H1 (cell line): ENCODE measurements around the gene SLC44A1. TPM values are rescaled to one million over a fixed set of nuclear protein-coding genes. Genes with fewer than 3 reads are reported as not detected.

Source experiments
- CTCF ChIA-PET: fragments of 300-600 bp; sonication (Branson Sonifier 250); formaldehyde crosslinking; loops from one replicate; lab custom pipeline; 2021; ENCODE audit not compliant: partially characterized antibody; lab: Charles Lee
- POLR2A ChIA-PET: fragments of 300-600 bp; sonication (Branson Sonifier 250); formaldehyde crosslinking; loops from one replicate; lab custom pipeline; 2021; ENCODE audit warnings: inconsistent platforms; ENCODE audit not compliant: partially characterized antibody; lab: Charles Lee
- DNase-seq, 2 experiments: peaks; one replicate each; pipeline versions ENCODE4 v3.0.0 to v3.0.0-alpha.2; 2010 to 2022; ENCODE audit warnings: low spot score in 2 of 2, low read depth in 1 of 2, mixed read lengths in 1 of 2
- FAIRE-seq: peaks from 2 replicates; lab custom pipeline; 2011; peaks lifted over from hg19 to GRCh38; lab: Jason Lieb, UNC
- H2AFZ ChIP-seq: 2 replicates; pipeline ENCODE4 v1.8.1; 2012; ENCODE audit warnings: low read length, inconsistent platforms
- H2AK5ac ChIP-seq: 2 replicates; pipeline ENCODE4 v1.6.1; 2013; ENCODE audit warnings: low read depth, low read length
- H2BK120ac ChIP-seq: replicated peaks from 2 replicates; pipeline ENCODE3; 2013; ENCODE audit warnings: low read depth, low read length, inconsistent platforms
- H2BK12ac ChIP-seq: 2 replicates; pipeline ENCODE4 v1.6.1; 2013; ENCODE audit warnings: low read depth, low read length
- H2BK15ac ChIP-seq: 2 replicates; pipeline ENCODE4 v1.6.1; 2013; ENCODE audit warnings: low read length
- H2BK20ac ChIP-seq: 2 replicates; pipeline ENCODE4 v1.6.1; 2013; ENCODE audit warnings: low read length
- H2BK5ac ChIP-seq: 2 replicates; pipeline ENCODE4 v1.6.1; 2013; ENCODE audit warnings: low read depth, low read length
- H3K14ac ChIP-seq: 2 replicates; pipeline ENCODE4 v1.6.1; 2013; ENCODE audit warnings: inconsistent platforms; ENCODE audit not compliant: insufficient read length
- H3K18ac ChIP-seq: 2 replicates; pipeline ENCODE4 v1.6.1; 2013; ENCODE audit warnings: low read length; ENCODE audit errors: extremely low read depth
- H3K23ac ChIP-seq: 2 replicates; pipeline ENCODE4 v1.6.1; 2013; ENCODE audit warnings: inconsistent platforms; ENCODE audit not compliant: insufficient read length
- H3K23me2 ChIP-seq: 2 replicates; pipeline ENCODE4 v1.6.1; 2013; ENCODE audit warnings: low read depth, low read length
- H3K27ac ChIP-seq: 2 replicates; pipeline ENCODE4 v1.6.1; 2011; ENCODE audit warnings: low read depth, low read length, inconsistent platforms
- H3K27me3 ChIP-seq, 4 experiments: replicated peaks in 1 of 4; 1 replicate in 1 of 4; 2 replicates in 3 of 4; pipeline versions ENCODE4 v1.6.1 to v1.8.1; 2011 to 2013; ENCODE audit warnings: low read length in 3 of 4, mild to moderate bottlenecking in 3 of 4, inconsistent platforms in 2 of 4, mixed read lengths in 2 of 4, moderate library complexity in 1 of 4; ENCODE audit not compliant: control insufficient read depth in 3 of 4, insufficient read depth in 3 of 4; ENCODE audit errors: extremely low read depth in 1 of 4
- H3K36me3 ChIP-seq, 4 experiments: 2 replicates each; pipeline versions ENCODE4 v1.6.1 to v1.8.1; 2011 to 2013; ENCODE audit warnings: mild to moderate bottlenecking in 4 of 4, low read length in 3 of 4, moderate library complexity in 2 of 4, control low read depth in 1 of 4, inconsistent platforms in 1 of 4; ENCODE audit not compliant: insufficient read depth in 4 of 4, control insufficient read depth in 2 of 4
- H3K4ac ChIP-seq: replicated peaks from 2 replicates; pipeline ENCODE3; 2013; ENCODE audit warnings: low read length, low read depth, mixed read lengths, inconsistent platforms; ENCODE audit not compliant: insufficient read length
- H3K4me1 ChIP-seq, 4 experiments: replicated peaks in 1 of 4; 1 replicate in 1 of 4; 2 replicates in 3 of 4; pipeline versions ENCODE4 v1.6.1 to v1.8.1; 2011 to 2013; ENCODE audit warnings: low read length in 3 of 4, inconsistent platforms in 2 of 4, mixed read lengths in 1 of 4; ENCODE audit not compliant: insufficient read depth in 4 of 4, control insufficient read depth in 3 of 4
- H3K4me2 ChIP-seq, 2 experiments: 2 replicates each; pipeline versions ENCODE4 v1.6.1 to v1.8.1; 2011 to 2013; ENCODE audit warnings: low read depth in 2 of 2, low read length in 2 of 2, control low read depth in 1 of 2, inconsistent platforms in 1 of 2, mild to moderate bottlenecking in 1 of 2; ENCODE audit not compliant: insufficient read depth in 1 of 2
- H3K4me3 ChIP-seq, 4 experiments: fragments of 200-600, 300-600 bp in 1 of 4; sonication (generic), shearing (Covaris generic), sonication (Bioruptor Twin) in 1 of 4; 2 replicates each; pipeline versions ENCODE4 v1.5.1 to v1.8.1; 2011 to 2016; ENCODE audit warnings: low read length in 4 of 4, low read depth in 3 of 4, control low read depth in 2 of 4, inconsistent platforms in 2 of 4, mild to moderate bottlenecking in 2 of 4, mixed read lengths in 1 of 4, moderate library complexity in 1 of 4; ENCODE audit not compliant: insufficient read depth in 2 of 4; ENCODE audit errors: extremely low read depth in 1 of 4
- H3K56ac ChIP-seq: replicated peaks from 2 replicates; pipeline ENCODE3; 2013; ENCODE audit warnings: low read depth, mild to moderate bottlenecking, mixed read lengths, low read length, inconsistent platforms; ENCODE audit not compliant: insufficient read length
- H3K79me1 ChIP-seq: 2 replicates; pipeline ENCODE4 v1.6.1; 2013; ENCODE audit warnings: low read depth, low read length, control low read depth
- H3K79me2 ChIP-seq, 2 experiments: 2 replicates each; pipeline versions ENCODE4 v1.6.1 to v1.8.1; 2012 to 2013; ENCODE audit warnings: low read length in 2 of 2, mild to moderate bottlenecking in 2 of 2, inconsistent platforms in 1 of 2; ENCODE audit not compliant: insufficient read depth in 2 of 2, control insufficient read depth in 1 of 2
- H3K9ac ChIP-seq, 4 experiments: replicated peaks in 1 of 4; 1 replicate in 1 of 4; 2 replicates in 3 of 4; pipeline versions ENCODE4 v1.6.1 to v1.8.1; 2011 to 2013; ENCODE audit warnings: low read depth in 3 of 4, low read length in 3 of 4, control low read depth in 2 of 4, mild to moderate bottlenecking in 2 of 4, moderate library complexity in 2 of 4, inconsistent platforms in 1 of 4; ENCODE audit errors: extremely low read depth in 1 of 4
- H3K9me3 ChIP-seq, 2 experiments: 2 replicates each; pipeline versions ENCODE4 v1.6.1 to v1.8.1; 2012 to 2013; ENCODE audit warnings: mild to moderate bottlenecking in 2 of 2, moderate library complexity in 2 of 2, control low read depth in 1 of 2, inconsistent platforms in 1 of 2, low read depth in 1 of 2, low read length in 1 of 2, mixed read lengths in 1 of 2; ENCODE audit not compliant: insufficient read depth in 2 of 2
- H4K20me1 ChIP-seq, 2 experiments: replicated peaks in 1 of 2; 2 replicates each; pipeline versions ENCODE3 to v1.8.1; 2011 to 2013; ENCODE audit warnings: inconsistent platforms in 2 of 2, low read length in 2 of 2, mild to moderate bottlenecking in 1 of 2; ENCODE audit not compliant: insufficient read depth in 2 of 2, control insufficient read depth in 1 of 2
- H4K5ac ChIP-seq: 2 replicates; pipeline ENCODE4 v1.6.1; 2013; ENCODE audit warnings: low read length, low read depth, mixed read lengths, inconsistent platforms; ENCODE audit not compliant: insufficient read length
- H4K8ac ChIP-seq: 2 replicates; pipeline ENCODE4 v1.8.0; 2013; ENCODE audit warnings: mild to moderate bottlenecking, moderate library complexity, low read length, inconsistent platforms; ENCODE audit not compliant: insufficient read depth; ENCODE audit errors: extremely low read depth
- H4K91ac ChIP-seq: replicated peaks from 2 replicates; pipeline ENCODE3; 2013; ENCODE audit warnings: low read length, mixed read lengths, inconsistent platforms; ENCODE audit not compliant: insufficient read length
- CHD1 ChIP-seq: IDR thresholded peaks from 2 replicates; pipeline ENCODE4 v1.6.1; 2012; ENCODE audit warnings: low read depth, low read length, improper control_type of control experiment
- SIX5 ChIP-seq: IDR thresholded peaks from 2 replicates; pipeline ENCODE4 v1.6.1; 2011; ENCODE audit warnings: mild to moderate bottlenecking, low read depth, low read length
- SP1 ChIP-seq: IDR thresholded peaks from 2 replicates; pipeline ENCODE4 v1.6.1; 2011; ENCODE audit warnings: low read depth, low read length
- SUZ12 ChIP-seq: fragments of 200-600 bp; sonication (generic); IDR thresholded peaks from 2 replicates; pipeline ENCODE4 v1.6.1; 2012; ENCODE audit warnings: mild to moderate bottlenecking, inconsistent platforms, low read length, moderate library complexity, mixed read lengths
- WGBS, 2 experiments: shearing (Covaris generic) in 1 of 2; methylation state at CpG; one replicate each; pipeline versions ENCODE4 v1.1.6 to v1.1.7; 2013 to 2015; ENCODE audit warnings: low lambda C conversion rate in 2 of 2, mixed read lengths in 2 of 2, inconsistent platforms in 1 of 2, low coverage in 1 of 2, missing lambda C conversion rate in 1 of 2; ENCODE audit not compliant: insufficient replicate concordance in 2 of 2, insufficient coverage in 1 of 2, insufficient read length in 1 of 2; ENCODE audit errors: extremely low coverage in 1 of 2, missing lambda C conversion rate in 1 of 2; 5-methylcytosine and 5-hydroxymethylcytosine counted together
- polyA plus RNA-seq, 7 experiments: library from polyadenylated mRNA; depleted of rRNA in 3 of 7; stranded (reverse) in 5 of 7; unstranded in 2 of 7; fragments of >200 nt in 5 of 7; fragments of 200-250 nt in 2 of 7; gene quantifications; 1 replicate in 5 of 7; 2 replicates in 1 of 7; 4 replicates in 1 of 7; pipeline versions ENCODE4 v1.2.1 to v1.2.3, GENCODE V29; 2011 to 2013; ENCODE audit warnings: missing spikeins in 2 of 7, mixed read lengths in 2 of 7
- total RNA-seq: library from RNA; stranded (reverse); fragmentation: NEBNext Ultra II Directional; extraction: Animal tissue kit (Norgen Biotek cat#: 25700); gene quantifications from 2 replicates; pipeline ENCODE4 v1.2.1, GENCODE V29; 2021

SLC44A1 gene
- total and polyA plus RNA-seq, 2 of the 8 experiments (the other 6 are each of a cell fraction or from before 2014, with no cell fraction given): 30.5 to 71.2 TPM

DNA sequence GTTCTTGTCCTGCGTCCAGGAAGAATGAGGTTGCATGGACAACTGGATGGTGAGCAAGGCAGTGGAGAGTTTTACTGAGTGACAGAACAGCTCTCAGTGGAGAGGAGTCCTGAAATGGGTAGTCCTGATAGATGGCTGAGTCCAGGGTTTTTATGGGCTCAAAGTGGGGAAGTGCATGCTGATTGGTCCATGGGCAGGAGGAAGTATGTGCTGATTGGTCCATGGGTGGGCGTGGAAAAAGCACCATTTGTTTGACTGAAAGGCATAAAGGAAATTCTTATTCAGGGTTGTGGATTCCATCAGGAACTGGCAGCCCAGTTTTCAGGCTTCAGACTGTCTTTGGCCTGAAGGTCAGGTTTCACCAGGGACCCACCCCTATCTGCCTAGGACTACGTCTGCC, 214.0 kb downstream of the SLC44A1 start:
- Histone ChIP-seq H2BK20ac (0 out of 2 replicates have a peak overlapping the region, but pooled peaks have one; percentile 9), H3K4me2 (peak overlapping the region in 1 of 2 experiments; percentile 27; a peak in 1 of 4 replicates), H3K79me2 (peaks cover 0 to 77% of the 10 kb centered on the region in 2 experiments; a peak in 3 of 4 replicates), H4K20me1 (peaks cover 0 to 8% of the 10 kb centered on the region in 2 experiments), H3K56ac (no peak overlapping the region), H4K5ac (no peak overlapping the region), H3K79me1 (peaks cover 12% of the 10 kb centered on the region), H2BK15ac (no peak overlapping the region; the same call in 1 of the 2 replicates), H3K27me3 (no peaks in the 10 kb centered on the region), H3K4me1 (peaks cover 0 to 12% (median 5%) of the 10 kb centered on the region in 4 experiments; a peak in 5 of 7 replicates), H3K9ac (no peak overlapping the region), H2BK12ac (no peak overlapping the region), H3K4me3 (no peak overlapping the region), H3K23me2 (no peaks in the 10 kb centered on the region), H3K18ac (no peak overlapping the region), H2BK5ac (peak overlapping the region; percentile 49; the same call in 1 of the 2 replicates), H4K91ac (no peak overlapping the region), H3K9me3 (no peaks in the 10 kb centered on the region), H3K4ac (no peak overlapping the region), H3K36me3 (no peaks in the 10 kb centered on the region; a peak in 1 of 8 replicates), H3K14ac (no peak overlapping the region), H3K27ac (no peak overlapping the region), H3K23ac (no peak overlapping the region), H2AFZ (no peak overlapping the region), H4K8ac (no peak overlapping the region), H2AK5ac (no peak overlapping the region), H2BK120ac (no peak overlapping the region)
- ChIA-PET CTCF (no interaction called here), POLR2A (no interaction called here)
- WGBS, 2 experiments: 77% methylated on average over 3 of the region's 3 CpGs; no CpG with 5 or more reads in 1 of the 2 experiments
- FAIRE-seq: peak; percentile 78
- no peak for DNase-seq
- no peak for TF ChIP-seq SUZ12
- TF ChIP-seq SP1: peak; percentile 51; the same call in 1 of the 2 replicates
- no peak for TF ChIP-seq SIX5
- TF ChIP-seq CHD1: no peak
